ENCODE results near the gene RNU2-1.
A peak's percentile ranks its signal among the peaks of the same experiment; 100 is the strongest.
"Not testable (repeated sequence)": the region's sequence is repeated elsewhere in the genome, so short reads cannot be mapped to it uniquely, and the experiment has no call there.

The RNU2-1 gene

DNA sequence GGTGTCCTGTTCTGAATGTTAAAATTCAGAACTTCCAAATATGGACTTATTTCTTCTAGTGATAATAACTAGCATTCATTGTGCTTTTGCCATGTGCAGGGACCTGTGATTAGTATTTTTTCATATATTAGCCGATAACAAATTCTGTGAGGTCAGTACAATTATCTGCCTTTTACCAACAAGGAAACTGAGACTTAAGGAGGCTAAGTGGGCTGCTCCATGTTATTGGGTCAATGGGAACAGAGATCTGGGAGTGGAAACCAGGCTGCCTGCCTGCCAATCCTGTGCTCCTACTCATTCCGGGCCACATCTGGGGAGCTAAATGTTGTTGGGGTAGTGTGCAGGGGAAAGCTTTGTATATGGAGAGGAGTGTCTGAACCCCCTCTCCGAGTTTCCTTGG, 18.4 kb downstream of the RNU2-1 start:
- no peak for DNase-seq

DNA sequence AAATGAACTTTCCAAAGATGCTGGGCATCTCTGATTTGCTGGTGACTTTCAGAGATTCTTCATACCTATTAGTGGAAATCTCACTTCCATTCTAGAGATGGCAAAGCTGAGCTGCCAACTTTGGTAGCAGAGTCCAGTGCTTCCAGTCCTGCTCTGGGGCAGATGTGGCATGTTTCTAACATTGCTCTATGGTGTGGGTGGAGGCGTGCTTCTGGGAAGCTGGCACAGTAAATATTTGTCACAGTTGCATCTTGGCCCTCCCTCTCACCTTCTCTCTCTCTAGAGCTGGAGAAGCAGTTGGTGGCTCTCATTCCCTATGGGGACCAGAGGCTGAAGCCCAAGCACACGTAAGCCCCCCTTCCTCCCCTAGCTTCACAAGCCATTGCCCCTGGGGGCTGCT, 20.2 kb downstream of the RNU2-1 start:
- DNase-seq: no peak

DNA sequence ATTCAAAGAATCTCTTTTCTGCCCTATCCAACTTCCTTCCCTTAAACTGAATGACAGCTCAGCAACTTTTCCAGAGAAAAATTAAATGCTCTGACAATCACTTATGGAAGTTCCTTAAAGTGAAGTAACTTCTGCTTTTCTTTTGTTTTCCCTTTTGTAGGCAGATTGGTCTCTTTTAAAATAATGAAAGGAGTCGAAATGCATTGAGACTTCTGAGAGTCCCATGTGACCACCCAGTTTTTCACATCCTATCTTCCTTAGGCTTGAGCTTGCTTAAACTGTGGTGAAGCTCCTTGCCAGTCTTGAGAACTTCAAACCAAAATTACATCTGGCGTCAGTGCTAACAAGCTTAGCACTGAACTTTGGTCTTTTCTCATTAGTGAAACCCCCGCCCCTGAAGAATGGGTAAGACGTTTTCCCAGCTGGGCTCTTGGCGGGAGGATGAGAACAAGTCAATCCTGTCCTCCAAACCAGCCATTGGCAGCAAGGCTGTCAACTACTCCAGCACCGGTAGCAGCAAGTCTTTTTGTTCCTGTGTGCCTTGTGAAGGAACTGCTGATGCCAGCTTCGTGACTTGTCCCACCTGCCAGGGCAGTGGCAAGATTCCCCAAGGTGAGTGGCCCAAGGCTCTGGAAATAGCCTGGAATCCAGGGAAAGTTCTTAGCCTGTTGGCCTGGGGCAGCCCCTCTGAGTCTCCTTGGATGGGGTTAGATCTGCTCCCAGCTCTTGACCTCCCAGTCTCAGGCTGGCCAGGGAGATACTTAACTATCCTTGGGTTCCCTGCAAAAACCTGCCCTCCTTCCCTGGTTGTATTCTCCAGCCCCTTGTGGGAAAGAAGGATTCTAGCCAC, 20.9 kb downstream of the RNU2-1 start:
- no peak for DNase-seq

- DNase-seq: peak; percentile 89
Observed at GRCh38 chr17:43211480-43212402, 22.0 kb downstream of the RNU2-1 start, which contains the start of gene TMEM106A. TMEM106A (plus strand) TSS chr17:43211875; CDS start chr17:43213042, 1,167 bp downstream.

DNA sequence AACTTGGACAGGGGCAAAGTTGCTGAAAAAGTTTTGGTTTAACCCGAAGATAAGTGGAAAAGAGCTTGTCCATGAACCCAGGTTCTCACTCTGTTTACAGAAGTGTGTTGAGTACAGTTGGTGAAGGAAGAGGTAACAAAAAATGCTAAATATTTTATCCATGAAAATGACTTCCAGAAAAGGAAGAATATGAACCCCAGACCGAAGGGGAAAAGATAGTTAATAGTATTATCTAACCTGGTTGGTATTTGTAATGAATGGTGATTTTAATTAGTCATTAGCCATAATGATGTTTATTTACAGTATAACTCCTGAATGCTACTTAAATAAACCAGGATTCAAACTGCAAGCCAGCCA, 22.7 kb downstream of the RNU2-1 start:
- DNase-seq: no peak

- DNase-seq: no peak
Observed at GRCh38 chr17:43210576-43210975, 23.2 kb downstream of the RNU2-1 start.

DNA sequence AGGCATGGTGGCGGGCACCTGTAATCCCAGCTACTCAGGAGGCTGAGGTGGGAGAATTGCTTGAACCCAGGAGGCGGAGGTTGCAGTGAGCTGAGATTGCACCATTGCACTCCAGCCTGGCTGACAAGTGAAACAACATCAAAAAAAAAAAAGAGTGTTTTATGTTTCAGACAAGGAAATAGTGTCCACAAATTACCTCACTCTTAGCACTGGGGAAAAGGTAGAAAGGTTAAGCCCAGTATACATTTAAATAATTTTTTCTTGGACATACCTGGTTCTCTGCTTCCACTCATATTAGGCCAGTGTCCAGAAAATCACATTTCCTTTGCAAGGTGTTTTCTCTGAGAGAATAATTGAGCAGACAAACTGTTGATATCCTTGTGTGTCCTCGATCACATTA, 30.8 kb downstream of the RNU2-1 start:
- DNase-seq: not testable (repeated sequence)

- DNase-seq: no peak
Observed at GRCh38 chr17:43200127-43200526, 33.6 kb downstream of the RNU2-1 start.

- no peak for DNase-seq
Observed at GRCh38 chr17:43199633-43200032, 34.1 kb downstream of the RNU2-1 start.

GRCh38 chr17:43193251-43193650, 40.5 kb downstream of the RNU2-1 start:
- no peak for DNase-seq

DNA sequence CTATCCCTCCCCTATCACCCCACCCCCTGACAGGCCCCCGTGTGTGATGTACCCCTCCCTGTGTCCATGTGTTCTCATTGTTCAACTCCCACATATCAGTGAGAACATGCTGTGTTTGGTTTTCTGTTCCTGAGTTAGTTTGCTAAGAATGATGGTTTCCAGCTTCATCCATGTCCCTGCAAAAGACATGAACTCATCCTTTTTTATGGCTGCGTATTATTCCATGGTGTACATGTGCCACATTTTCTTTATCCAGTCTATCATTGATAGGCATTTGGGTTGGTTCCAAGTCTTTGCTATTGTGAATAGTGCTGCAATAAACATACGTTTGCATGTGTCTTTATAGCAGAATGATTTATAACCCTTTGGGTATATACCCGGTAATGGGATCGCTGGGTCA, 47.1 kb downstream of the RNU2-1 start:
- DNase-seq: not testable (repeated sequence)

DNA sequence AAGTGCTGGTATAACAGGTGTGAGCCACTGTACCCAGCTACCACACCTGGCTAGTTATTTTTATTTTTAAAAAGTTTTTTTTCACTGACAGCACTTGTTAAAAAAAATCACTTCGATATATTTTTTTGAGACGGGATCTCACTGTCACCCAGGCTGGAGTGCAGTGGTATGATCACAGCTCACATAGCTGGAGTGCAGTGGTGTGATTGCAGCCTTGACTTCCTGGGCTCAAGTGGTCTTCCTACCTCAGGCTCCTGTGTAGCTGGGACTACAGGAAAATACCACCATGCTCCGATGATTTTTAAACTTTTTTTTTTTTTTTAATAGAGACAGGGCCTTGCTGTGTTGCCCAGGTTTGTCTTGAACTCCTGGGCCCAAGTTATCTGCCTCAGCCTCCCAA, 49.9 kb downstream of the RNU2-1 start:
- no peak for DNase-seq

Measured in fibroblast of skin of right biceps (primary cell).